Epithelial cell of esophagus (primary cell): Measurements from ENCODE around the gene NDUFA6.
A peak's percentile ranks its signal among the peaks of the same experiment; 100 is the strongest.
"Not testable (repeated sequence)": the region's sequence is repeated elsewhere in the genome, so short reads cannot be mapped to it uniquely, and the experiment has no call there.

Experiments used
- DNase-seq: peaks from one replicate; pipeline ENCODE4 v3.0.0; 2010; ENCODE audit warnings: low read depth
- H3K4me3 ChIP-seq: 2 replicates; pipeline ENCODE4 v1.5.1; 2011; ENCODE audit warnings: mild to moderate bottlenecking, low read length, control low read depth
- TF ChIP-seq, protein P1 (sequence below): IDR thresholded peaks from 2 replicates; pipeline ENCODE4 v1.5.1; 2011; ENCODE audit warnings: low read depth, mild to moderate bottlenecking, low read length, control low read depth, inconsistent platforms; ENCODE audit not compliant: insufficient read depth; ENCODE audit errors: missing control alignments

NDUFA6 gene

DNA sequence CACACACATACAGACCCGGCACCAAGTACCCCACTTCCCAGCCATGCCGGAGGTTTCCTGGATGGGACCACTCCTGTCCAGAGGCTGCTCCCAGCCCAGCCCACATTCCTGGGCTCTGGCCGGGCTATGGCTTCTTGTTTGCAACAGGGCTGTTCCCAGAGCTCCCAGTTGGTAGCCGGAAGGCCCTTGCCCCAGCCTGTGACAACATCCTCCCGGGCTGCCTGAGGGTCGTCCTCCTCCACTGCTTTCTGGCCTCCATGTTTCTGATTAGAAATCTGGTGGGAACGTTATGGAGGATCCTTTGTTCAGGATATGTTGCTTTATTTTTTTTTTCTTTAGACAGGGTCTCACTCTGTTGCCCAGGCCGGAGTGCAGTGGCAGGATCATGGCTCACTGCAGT lies 41.0 kb upstream of the NDUFA6 start:
- DNase-seq: no peak
- H3K4me3 ChIP-seq: no peak overlapping the region
- TF ChIP-seq, protein P1, sequence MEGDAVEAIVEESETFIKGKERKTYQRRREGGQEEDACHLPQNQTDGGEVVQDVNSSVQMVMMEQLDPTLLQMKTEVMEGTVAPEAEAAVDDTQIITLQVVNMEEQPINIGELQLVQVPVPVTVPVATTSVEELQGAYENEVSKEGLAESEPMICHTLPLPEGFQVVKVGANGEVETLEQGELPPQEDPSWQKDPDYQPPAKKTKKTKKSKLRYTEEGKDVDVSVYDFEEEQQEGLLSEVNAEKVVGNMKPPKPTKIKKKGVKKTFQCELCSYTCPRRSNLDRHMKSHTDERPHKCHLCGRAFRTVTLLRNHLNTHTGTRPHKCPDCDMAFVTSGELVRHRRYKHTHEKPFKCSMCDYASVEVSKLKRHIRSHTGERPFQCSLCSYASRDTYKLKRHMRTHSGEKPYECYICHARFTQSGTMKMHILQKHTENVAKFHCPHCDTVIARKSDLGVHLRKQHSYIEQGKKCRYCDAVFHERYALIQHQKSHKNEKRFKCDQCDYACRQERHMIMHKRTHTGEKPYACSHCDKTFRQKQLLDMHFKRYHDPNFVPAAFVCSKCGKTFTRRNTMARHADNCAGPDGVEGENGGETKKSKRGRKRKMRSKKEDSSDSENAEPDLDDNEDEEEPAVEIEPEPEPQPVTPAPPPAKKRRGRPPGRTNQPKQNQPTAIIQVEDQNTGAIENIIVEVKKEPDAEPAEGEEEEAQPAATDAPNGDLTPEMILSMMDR: no peak

DNA sequence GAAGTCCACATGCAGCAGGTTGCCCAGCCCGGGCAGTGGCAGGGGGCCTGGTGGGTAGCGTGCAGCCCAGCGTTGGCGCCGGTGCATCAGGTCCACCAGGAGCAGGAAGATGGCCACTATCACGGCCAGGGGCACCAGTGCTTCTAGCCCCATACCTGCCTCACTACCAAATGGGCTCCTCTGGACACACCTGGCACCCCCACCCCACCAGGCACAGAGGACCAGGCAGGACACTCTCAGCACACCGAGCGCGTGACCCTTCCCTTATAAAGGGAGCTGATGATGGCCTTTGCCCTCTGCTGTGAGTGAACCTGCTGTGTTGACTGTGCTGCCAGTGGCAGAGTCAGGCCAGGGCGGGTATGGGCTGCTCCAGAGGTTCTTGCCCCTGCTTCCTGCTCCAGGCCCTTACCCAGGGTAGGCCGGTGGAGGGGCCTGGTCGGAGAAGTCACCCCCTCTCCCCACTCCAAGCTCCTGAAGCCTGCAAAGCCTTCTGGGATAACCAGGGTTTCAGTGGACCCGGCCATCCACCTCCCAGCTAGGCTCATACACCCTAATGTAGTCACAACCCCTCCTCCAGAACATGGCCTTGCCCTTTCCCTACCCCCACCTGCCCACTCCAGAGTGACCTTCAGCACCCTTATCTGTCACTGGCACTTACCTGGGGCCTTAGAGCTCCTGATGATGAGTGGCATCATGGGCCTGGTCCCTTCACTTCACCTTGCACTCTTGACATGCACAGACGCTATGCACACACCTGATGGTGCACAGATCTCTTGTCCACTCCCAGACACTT lies 40.3 kb upstream of the NDUFA6 start, which contains the start of gene CYP2D6:
CYP2D6 (minus strand) TSS at position 172 of the 793 bp plus-strand sequence; CDS start at position 153, 19 bp downstream.
- H3K4me3 ChIP-seq: not testable (repeated sequence)

DNA sequence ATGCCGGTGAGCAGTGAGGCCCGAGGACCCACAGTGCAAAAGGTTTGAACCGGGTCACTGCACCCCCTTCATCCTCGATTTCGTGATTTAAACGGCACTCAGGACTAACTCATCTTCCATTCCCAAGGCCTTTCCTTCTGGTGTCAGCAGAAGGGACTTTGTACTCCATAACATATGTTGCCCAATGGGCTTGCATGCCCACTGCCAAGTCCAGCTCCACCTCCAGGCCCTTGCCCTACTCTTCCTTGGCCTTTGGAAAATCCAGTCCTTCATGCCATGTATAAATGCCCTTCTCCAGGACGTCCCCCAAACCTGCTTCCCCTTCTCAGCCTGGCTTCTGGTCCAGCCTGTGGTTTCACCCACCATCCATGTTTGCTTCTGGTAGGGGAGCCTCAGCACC lies 39.6 kb upstream of the NDUFA6 start:
- DNase-seq, H3K4me3 ChIP-seq: not testable (repeated sequence)

More for the DNA sequence above, 40.3 kb upstream of the NDUFA6 start, which contains the start of gene CYP2D6:
- DNase-seq: not testable (repeated sequence)

DNA sequence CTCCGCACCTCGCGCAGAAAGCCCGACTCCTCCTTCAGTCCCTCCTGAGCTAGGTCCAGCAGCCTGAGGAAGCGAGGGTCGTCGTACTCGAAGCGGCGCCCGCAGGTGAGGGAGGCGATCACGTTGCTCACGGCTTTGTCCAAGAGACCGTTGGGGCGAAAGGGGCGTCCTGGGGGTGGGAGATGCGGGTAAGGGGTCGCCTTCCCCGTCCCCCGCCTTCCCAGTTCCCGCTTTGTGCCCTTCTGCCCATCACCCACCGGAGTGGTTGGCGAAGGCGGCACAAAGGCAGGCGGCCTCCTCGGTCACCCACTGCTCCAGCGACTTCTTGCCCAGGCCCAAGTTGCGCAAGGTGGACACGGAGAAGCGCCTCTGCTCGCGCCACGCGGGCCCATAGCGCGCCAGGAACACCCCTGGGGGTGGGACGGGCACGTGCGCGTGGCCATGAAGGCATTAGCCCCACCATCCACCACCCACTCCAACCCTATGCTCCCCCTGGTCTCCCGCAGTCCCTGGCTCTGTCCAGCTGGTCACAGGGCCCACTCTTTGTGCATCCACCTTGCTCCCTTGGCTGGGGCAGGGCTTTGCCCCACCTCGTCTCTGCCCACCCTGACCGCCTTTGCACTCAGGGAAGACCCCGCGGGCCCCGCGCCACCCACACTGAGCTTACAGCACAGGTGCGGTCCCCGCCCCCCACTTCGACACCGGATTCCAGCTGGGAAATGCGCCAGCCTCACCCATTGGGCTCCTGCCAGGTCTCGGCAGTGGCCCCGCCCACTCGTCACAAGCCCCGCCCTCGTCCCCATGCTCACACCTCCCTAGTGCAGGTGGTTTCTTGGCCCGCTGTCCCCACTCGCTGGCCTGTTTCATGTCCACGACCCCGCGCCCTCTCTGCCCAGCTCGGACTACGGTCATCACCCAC lies 38.5 kb upstream of the NDUFA6 start:
- H3K4me3 ChIP-seq: not testable (repeated sequence)
- peak; percentile 17 for DNase-seq

DNA sequence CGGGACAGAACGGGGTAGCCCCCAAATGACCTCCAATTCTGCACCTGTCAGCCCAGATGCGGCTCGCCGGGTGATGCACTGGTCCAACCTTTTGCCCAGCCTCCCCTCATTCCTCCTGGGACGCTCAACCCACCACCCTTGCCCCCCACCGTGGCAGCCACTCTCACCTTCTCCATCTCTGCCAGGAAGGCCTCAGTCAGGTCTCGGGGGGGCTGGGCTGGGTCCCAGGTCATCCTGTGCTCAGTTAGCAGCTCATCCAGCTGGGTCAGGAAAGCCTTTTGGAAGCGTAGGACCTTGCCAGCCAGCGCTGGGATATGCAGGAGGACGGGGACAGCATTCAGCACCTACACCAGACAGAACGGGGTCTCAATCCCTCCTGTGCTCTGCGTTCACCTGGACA lies 37.4 kb upstream of the NDUFA6 start:
- DNase-seq: not testable (repeated sequence)

DNA sequence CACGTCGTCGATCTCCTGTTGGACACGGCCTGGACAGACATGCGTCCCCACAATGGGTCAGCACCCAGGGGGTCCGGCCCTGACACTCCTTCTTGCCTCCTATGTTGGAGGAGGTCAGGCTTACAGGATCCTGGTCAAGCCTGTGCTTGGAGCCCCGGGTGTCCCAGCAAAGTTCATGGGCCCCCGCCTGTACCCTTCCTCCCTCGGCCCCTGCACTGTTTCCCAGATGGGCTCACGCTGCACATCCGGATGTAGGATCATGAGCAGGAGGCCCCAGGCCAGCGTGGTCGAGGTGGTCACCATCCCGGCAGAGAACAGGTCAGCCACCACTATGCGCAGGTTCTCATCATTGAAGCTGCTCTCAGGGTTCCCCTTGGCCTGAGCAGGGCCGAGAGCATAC lies 37.0 kb upstream of the NDUFA6 start:
- TF ChIP-seq, protein P1: no peak
- DNase-seq: no peak
- H3K4me3 ChIP-seq: no peak overlapping the region

More for the DNA sequence above, 37.4 kb upstream of the NDUFA6 start:
- H3K4me3 ChIP-seq: not testable (repeated sequence)

DNA sequence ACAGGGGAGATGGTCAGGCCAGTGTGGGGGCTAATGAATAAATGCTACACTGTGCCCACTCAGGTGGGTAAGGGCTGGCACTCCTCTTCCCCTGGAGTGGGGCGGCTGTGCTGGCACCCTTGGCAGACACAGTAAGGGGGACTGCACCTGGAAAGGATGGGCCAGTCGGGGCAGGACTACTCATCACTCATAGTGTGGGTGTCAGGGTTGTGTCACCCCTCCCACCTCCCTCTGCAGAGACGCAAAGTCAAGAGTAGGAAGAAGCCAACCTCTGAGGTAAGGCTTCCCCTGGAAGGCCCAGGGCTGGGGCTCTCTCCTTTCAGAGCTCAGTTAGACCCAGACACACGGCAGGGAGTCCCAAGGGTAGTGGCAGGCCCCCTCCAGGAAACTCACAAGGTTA lies 33.0 kb upstream of the NDUFA6 start:
- not testable (repeated sequence) for H3K4me3 ChIP-seq, DNase-seq

DNA sequence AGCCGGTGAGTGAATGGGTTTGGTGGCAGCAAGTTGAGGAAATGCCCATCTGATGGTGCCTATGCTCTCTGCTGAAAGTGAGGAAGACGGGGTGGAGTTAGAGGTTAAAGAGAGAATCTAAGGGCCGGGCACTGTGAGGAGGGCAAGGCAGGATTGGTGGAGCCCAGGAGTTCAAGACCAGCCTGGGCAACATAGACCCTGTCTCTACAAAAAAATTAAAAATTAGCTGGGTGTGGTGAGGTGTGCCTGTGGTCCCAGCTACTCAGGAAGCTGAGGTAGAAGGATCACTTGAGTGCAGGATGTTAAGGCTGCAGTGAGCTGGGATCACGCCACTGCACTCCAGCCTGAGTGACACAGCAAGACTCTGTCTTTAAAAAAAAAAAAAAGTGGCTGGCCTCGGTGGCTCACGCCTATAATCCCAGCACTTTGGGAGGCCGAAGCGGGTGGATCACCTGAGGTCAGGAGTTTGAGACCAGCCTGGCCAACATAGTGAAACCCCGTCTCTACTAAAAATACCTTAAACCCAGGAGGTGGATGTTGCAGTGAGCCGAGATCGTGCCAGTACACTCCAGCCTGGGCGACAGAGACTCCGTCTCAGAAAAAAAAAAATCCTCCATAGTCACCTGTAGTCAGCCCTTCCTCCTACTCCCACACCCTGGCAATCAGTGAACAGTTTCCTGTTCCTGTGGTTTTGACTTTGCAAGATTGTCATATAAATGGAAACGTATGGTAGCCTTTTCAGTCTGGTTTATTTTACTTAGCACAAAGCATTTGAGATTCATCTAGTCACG lies 29.9 kb upstream of the NDUFA6 start:
- peak; percentile 23 for DNase-seq
- not testable (repeated sequence) for H3K4me3 ChIP-seq

DNA sequence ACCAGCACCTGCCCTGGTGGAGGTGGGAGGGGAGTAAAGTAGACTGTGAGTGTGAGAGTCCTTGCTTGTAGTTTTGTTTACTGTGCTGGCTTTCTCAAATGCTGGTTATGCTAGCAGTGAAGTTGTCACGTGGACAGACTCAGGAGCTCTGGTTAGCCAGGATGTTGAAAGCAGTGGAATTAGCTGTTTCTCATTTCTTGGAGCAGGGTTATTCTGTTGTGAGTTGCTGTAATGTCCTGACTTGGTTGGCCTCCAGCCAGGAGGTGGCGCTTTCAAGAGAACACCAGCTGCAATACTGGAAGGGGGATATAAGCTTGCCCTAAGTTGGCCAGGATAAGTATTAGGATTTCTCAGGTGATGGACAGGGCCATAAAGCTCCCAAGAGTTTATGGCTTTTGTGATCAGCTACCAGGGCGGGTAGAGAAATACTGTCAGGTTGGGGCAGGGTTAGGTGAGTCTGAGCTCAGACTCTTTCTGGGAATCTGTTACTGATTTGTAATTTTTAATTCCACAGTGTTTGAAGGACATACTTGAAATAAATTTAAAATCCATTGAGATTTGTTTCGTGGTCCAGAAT lies 26.4 kb upstream of the NDUFA6 start:
- no peak for DNase-seq
- no peak overlapping the region for H3K4me3 ChIP-seq
- TF ChIP-seq, protein P1: no peak

DNA sequence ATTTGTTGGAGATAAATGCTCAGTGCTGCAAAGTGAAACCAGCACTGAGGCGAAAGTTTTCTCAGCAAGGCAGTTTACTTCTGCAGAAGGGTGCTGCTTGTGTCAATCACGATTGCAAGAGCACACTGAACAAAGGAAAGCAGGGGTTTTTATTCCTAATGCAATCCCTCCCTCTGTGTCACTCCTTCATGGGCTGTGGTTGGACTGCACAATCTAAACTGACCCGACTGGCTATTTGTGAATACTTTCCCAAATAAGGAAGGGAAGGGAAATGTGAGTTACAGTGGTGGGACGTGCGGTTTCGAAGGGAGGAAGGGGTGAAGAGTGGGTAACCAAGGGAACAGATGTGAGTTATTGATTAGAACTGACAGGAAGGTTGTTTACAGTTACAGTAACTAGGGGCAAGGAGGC lies 24.9 kb upstream of the NDUFA6 start:
- DNase-seq, H3K4me3 ChIP-seq: not testable (repeated sequence)
